ENCODE data around the gene FADS1. TPM values are rescaled to one million over a fixed set of nuclear protein-coding genes. Genes with fewer than 3 reads are reported as not detected.

The FADS1 gene
- total RNA-seq, 6 experiments from 2014 or later = 25.9 to 39.1 (median 36.4) TPM

DNA sequence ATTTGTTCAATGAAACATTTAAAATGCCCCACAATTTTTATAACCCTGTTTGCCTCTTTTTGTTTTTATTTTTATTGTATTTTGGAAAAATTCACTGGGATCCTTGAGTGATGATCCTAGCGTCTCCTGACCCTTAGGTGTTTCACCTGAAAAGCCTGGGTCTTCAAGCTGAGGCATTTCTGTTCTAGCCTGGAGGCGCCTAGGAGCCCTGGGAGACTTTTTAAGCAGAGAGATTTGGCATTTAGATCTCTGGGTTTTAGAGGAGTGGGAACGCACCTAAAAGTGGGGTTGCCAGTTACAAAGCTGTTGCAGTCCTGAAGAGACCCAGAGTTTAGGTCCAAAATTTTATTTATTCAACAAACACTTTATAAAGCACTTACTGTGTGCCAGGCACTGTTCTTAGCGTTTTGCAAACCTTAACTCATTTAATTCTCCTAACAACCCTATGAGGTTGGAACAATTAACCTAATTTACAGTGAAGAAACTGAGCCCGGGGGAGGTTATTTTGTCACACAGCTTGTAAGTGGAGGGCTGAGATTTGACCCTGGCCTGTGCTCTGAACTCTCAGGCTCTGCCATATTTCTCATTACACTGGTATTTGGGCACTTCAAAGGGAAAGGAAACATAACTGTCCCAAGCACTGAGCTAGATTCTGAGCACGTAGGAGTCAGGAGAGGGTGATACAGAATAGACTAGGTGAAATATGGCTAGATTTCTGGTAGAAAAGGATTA lies 834 bp upstream of the FADS1 start:
- DNase-seq = no peak
- peak overlapping the region; percentile 83 for H3K4me3 Mint-ChIP-seq
- peak overlapping the region; percentile 83 for H3K27ac Mint-ChIP-seq

GRCh38 chr11:61815790-61816735 lies 740 bp downstream of the FADS1 start:
- Mint-ChIP-seq H3K4me3 (peak overlapping the region; percentile 98), H3K27me3 (ENCODE audit: insufficient read depth) (peaks cover 6% of the 10 kb centered on the region), H3K4me1 (ENCODE audit: low read depth) (peaks cover 36% of the 10 kb centered on the region), H3K36me3 (ENCODE audit: low read depth) (peaks cover 24% of the 10 kb centered on the region), H3K9me3 (no peaks in the 10 kb centered on the region; the same call in 1 of the 2 replicates), H3K27ac (peak overlapping the region; percentile 96)
- peak; percentile 63 for DNase-seq
- TF ChIP-seq CTCF (IDR thresholded peaks at IDR 0.05) = no peak

More for the DNA sequence above, 834 bp upstream of the FADS1 start:
- TF ChIP-seq CTCF (IDR thresholded peaks at IDR 0.05) = no peak
- peaks cover 41% of the 10 kb centered on the region for H3K4me1 Mint-ChIP-seq (ENCODE audit: low read depth)
- peaks cover 6% of the 10 kb centered on the region for H3K27me3 Mint-ChIP-seq (ENCODE audit: insufficient read depth)
- H3K36me3 Mint-ChIP-seq (ENCODE audit: low read depth) = peaks cover 17% of the 10 kb centered on the region
- no peaks in the 10 kb centered on the region; the same call in 1 of the 2 replicates for H3K9me3 Mint-ChIP-seq

DNA sequence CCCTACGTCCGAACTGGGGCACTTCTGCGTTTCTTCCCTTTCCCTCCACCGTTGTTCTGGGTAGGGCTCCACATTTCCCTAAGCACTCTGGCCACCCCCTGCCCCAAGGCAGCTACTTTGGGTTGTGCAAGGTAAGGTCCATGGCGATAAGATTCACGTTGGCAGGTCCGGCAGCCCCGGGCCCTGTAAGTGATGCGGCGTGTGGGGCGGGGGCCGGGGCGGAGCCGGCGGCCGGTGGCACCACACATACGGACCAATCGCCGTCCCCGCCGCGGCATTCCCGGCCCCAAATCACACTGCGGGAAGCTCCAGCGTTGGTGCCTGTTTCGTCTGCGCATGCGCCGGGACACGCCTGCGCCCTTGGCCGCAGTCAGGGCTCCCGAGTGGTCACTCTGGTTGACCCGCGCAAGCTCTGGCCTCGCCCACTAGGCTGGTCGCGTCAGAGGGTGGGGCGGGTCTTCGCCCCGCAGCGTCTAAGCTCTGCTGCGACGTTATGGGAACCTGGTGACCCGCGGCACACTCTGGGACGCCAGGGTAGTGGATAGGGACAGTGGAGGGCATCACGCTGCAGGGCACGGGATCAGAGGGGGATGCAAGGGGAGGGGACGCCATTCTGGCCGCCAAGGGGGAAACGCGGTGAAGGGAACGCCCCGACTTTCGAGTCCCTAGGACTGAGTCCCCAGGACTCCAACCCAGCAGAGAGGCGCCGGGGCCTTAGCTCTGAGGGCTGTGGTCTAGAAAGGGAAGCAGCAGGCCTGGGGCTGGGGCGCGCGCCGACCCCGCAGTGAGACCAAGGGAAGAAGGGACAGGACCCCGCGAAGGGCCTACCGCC lies 1.6 kb downstream of the FADS1 start:
- Mint-ChIP-seq H3K9me3 (no peaks in the 10 kb centered on the region; the same call in 1 of the 2 replicates), H3K4me3 (peak overlapping the region; percentile 98), H3K36me3 (ENCODE audit: low read depth) (peaks cover 24% of the 10 kb centered on the region), H3K4me1 (ENCODE audit: low read depth) (peaks cover 29% of the 10 kb centered on the region), H3K27ac (peak overlapping the region; percentile 96), H3K27me3 (ENCODE audit: insufficient read depth) (peaks cover 6% of the 10 kb centered on the region)
- DNase-seq = peak; percentile 94
- no peak; the same call in 1 of the 2 replicates for TF ChIP-seq CTCF (IDR thresholded peaks at IDR 0.05)

DNA sequence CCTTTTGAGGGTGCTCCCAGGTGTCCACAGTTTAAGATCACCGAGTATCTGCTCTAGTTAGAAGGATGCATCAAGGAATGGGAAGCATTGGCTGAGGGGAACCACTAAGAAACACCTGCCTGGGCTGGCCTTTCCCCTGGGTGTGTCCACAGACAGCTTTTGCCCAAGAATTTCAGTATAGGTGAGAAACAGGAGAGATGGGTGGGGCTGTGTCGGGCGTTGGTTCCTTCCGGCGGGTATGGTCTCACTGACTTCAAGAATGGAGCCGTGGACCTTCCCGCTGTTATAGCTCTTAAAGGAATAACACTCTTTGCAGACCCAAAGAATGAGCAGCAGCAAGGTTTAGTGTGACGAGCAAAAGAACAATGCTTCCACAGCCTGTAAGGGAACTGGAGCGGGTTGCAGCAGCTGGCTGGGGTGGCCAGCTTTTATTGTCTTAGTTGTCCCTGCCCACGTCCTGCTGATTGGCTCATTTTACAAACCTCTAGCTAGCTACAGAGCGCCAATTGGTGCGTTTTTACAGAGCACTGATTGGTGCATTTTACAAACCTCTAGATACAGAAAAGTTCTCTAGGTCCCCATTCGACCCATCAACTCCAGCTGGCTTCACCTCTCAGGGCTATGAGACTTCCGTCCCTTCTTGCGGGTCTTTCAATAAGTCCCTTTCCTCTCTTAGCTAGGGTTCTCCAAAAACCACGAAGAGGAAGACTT lies 2.4 kb downstream of the FADS1 start:
- Mint-ChIP-seq H3K36me3 (ENCODE audit: low read depth) (peaks cover 24% of the 10 kb centered on the region), H3K9me3 (no peaks in the 10 kb centered on the region; the same call in 1 of the 2 replicates), H3K27me3 (ENCODE audit: insufficient read depth) (peaks cover 6% of the 10 kb centered on the region), H3K27ac (peak overlapping the region; percentile 96), H3K4me1 (ENCODE audit: low read depth) (peaks cover 24% of the 10 kb centered on the region), H3K4me3 (peak overlapping the region; percentile 98)
- DNase-seq = no peak
- no peak for TF ChIP-seq CTCF (IDR thresholded peaks at IDR 0.05)
